Measurements from ENCODE around the gene BOD1L1.
A peak's percentile ranks its signal among the peaks of the same experiment; 100 is the strongest.

BOD1L1 gene

DNA sequence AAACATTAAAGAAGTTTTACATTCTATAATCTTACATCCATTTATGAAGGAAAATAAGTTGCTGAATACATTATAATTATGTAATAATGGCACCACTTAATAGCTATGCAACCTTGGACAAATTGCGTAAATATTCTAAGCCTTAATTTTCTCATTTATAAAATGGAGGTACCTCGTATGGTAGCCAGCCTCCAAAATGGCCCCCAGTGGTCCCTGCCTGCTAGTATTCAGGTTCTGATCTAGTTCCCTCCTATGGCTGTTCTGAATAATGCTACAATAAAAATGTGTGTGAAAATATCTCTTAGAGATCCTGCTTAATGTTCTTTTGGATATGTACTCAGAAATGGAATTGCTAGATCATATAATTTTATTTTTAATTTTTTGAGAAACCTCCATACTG lies 72.2 kb downstream of the BOD1L1 start:
- no peak for DNase-seq

- DNase-seq, result no peak
Measured at GRCh38 chr4:13553081-13553480, 74.4 kb downstream of the BOD1L1 start.

DNA sequence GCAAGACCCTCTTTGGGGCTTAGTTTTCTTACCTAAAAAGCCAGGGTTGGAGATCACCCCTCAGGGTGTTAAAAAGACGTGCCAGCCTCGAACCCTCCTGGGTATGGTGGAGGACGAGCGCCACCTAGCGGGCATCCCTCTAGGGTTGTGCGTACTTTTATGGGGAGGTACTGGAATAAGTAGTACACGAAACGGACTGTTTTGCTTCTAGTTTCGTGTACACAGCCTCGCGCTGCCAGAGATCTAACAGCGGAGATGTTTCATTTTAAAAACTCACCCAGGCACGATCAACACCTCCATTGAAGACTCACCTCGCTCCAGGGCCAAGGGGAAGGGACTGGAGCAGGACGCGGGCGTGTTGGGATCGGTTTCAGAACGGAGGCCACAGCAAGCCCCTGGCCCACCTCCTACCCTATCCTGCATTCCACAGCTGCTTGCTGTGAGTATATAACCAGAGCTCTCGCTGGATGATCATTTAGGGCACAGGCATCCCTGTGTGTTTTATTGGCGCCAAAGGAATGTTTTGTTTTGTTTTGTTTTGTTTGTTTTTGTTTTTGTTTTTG lies 78.5 kb downstream of the BOD1L1 start:
- DNase-seq, result peak; percentile 93 to 94

GRCh38 chr4:13548059-13548983 lies 79.2 kb downstream of the BOD1L1 start:
- peak in 1 of 2 experiments; percentile 78 for DNase-seq

- DNase-seq, result peak; percentile 51 to 56
Measured at GRCh38 chr4:13547485-13548041, 80.0 kb downstream of the BOD1L1 start.

DNA sequence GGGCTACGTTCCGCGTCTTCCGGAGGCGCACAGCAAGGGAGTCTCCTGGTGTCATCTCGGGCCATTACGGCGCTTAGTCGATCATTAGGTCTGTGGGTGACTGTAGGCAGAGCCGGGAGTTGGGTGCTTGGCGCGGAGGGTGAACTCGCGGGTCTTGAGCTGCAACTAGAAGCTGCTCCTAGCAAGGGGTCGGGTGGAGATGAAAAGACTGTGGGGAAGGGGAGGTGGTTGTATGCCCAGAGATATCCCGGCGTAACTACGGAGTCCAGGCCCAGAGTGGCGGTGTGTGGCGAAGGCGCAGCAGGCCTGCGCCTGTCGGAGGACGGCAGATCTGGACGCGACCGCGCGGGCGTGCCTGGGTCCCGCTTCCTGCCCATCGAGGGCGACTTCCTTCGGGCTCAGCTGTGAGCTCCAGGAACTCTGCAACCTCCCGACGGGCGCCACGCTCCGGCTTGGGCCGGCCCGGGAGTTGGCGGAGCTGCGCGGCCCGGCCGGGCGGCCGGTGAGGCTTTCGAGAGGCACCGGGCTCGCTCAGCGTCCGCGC lies 80.5 kb downstream of the BOD1L1 start:
- DNase-seq, result peak; percentile 39 to 43

DNA sequence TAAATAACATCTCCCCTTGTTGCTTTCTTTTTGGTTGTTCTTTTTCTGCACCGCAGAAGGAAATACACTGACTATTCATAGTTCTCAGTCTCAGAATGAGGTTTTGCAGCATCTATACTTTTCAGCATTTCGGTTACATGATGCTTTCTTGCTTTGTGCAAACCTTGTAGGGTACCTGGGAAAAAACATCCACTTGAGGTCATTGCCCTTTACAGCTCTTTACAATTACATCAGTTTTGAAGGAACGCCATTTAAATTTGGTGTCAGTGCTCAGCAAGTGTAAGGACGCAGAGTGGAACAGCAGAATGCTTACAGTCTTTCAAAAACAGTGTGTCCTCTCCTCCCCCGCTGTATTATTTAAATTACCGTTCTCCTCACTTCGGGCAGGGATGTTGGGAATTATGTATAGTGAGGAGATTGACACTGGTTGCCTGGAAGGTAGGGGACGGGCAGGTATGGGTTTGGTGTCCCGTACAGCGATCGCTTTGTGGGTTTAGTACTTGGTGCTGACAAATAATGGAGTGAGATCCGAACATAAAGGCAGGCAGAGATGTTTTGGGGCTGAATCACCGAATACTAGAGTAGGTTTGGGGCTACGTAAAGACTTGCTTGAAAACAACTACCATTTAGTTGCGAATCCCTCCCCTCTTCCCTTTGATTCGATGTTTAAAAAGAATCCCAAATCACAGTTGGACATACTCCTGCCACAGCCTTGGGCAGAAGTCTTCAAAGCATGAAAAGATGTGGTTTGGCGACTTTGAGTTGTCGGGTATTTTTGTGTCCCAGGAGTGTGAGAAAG lies 81.2 kb downstream of the BOD1L1 start:
- DNase-seq, result no peak

GRCh38 chr4:13545394-13545808 lies 82.1 kb downstream of the BOD1L1 start:
- no peak for DNase-seq

GRCh38 chr4:13544606-13545393 lies 82.7 kb downstream of the BOD1L1 start:
- peak; percentile 91 to 92 for DNase-seq

GRCh38 chr4:13543839-13544605 lies 83.5 kb downstream of the BOD1L1 start, which contains the start of gene NKX3-2:
Gene NKX3-2, minus strand, starts transcription at chr4:13544508. Its CDS starts 94 bp downstream, at chr4:13544414.
- no peak for DNase-seq

GRCh38 chr4:13543032-13543838 lies 84.3 kb downstream of the BOD1L1 start:
- no peak for DNase-seq

- DNase-seq, result no peak
Measured at GRCh38 chr4:13542577-13543031, 84.9 kb downstream of the BOD1L1 start.

DNA sequence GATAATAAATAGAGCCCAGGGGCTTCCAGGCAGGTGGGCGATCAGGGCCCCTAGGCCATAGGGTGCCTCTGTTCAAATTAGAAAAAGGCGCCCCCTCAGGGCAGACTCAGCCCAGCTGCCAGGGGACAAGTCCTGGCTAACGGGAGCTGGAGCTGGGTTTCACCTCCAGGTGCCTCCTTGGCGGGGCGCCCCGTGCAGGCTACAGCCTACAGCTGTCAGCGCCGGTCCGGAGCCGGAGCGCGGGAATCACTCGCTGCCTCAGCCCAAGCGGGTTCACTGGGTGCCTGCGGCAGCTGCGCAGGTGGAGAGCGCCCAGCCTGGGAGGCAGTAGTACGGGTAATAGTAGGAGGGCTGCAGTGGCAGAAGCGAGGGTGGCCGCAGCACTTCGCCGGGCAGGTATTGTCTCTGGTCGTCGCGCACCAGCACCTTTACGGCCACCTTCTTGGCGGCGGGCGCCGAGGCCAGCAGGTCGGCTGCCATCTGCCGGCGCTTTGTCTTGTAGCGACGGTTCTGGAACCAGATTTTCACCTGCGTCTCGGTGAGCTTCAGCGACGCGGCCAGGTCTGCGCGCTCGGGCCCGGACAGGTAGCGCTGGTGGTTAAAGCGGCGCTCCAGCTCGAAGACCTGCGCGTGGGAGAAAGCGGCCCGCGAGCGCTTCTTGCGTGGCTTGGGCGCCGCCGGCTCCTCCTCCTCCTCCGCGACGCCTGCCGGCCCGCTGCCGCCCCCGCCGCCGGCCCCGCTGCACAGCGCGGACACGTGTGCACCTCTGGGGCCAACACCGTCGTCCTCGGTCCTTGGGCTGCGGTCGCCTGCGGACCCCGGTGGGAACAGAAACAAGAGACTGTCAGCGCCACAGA lies 85.6 kb downstream of the BOD1L1 start:
- no peak for DNase-seq

- DNase-seq, result no peak
Measured at GRCh38 chr4:13541176-13541604, 86.3 kb downstream of the BOD1L1 start.

- no peak for DNase-seq
Measured at GRCh38 chr4:13540446-13541175, 86.9 kb downstream of the BOD1L1 start.

- no peak for DNase-seq
Measured at GRCh38 chr4:13539619-13540445, 87.7 kb downstream of the BOD1L1 start.

GRCh38 chr4:13539047-13539618 lies 88.4 kb downstream of the BOD1L1 start:
- no peak for DNase-seq
